Renal cortex interstitium (tissue), 11 donors: Measurements from ENCODE around the gene SMCO2. TPM values are rescaled to one million over a fixed set of nuclear protein-coding genes. Genes with fewer than 3 reads are reported as not detected.

Experiments
- DNase-seq, 11 donors: peaks; one replicate each; pipeline ENCODE4 v3.0.0-alpha.2; 2013; ENCODE audit warnings: low read depth in 9 of 11, low spot score in 4 of 11; ENCODE audit errors: extremely low read depth in 1 of 11
- polyA plus RNA-seq, 3 donors: library from polyadenylated mRNA; unstranded; fragments of 120-200 nt; gene quantifications; one replicate each; pipeline ENCODE4 v1.2.1, GENCODE V29; 2013; ENCODE audit not compliant: insufficient read length in 3 of 3

The SMCO2 gene
- polyA plus RNA-seq, 3 donors = 0.24 to 0.91 (median 0.40) TPM

GRCh38 chr12:27449893-27450534 lies 3.5 kb downstream of the SMCO2 start:
- no peak for DNase-seq

- no peak for DNase-seq
Observed at GRCh38 chr12:27451036-27451825, 4.7 kb downstream of the SMCO2 start.

DNA sequence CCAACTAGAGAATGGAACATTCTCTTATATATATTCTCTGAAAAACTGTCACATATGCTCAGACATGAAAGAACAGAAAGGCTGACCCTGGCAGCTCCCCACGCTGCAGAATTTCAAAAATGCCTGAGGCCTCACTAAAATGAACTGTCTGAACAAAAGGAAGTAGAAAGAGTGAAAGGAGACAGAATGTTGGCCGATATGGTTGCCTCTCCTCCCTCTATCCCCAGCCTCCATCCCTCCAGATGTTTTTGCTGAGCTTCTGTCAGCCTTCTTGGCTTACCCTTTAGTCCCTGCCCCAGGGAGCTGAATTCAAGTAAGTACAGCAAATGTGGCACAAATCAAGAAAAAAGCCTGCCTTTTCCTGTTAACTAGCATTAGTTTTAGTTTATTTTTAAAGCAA lies 6.9 kb downstream of the SMCO2 start:
- DNase-seq = no peak

GRCh38 chr12:27455589-27455988 lies 9.1 kb downstream of the SMCO2 start:
- DNase-seq = no peak

DNA sequence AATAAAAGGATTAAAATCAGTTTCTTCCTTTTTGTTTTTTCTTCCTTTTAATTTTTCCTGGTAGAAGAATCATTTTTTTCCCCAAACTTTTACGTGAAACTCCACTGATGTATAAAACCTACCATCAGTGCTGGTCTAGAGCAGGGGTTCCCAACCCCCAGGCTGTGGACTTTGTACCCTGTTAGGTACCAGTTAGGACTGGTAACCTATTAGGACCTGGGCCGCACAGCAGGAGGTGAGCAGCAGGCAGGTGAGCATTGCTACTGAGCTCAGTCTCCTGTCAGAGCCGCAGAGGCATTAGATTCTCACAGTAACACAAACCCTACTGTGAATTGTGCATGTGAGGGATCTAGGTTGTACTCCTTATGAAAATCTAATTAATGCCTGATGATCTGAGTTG lies 10.1 kb downstream of the SMCO2 start:
- DNase-seq = peak in 1 of 11 donors; percentile 32

- DNase-seq = no peak
Observed at GRCh38 chr12:27460471-27460978, 14.0 kb downstream of the SMCO2 start.

- peak in 3 of 11 donors; percentile 25 to 49 (median 32) for DNase-seq
Observed at GRCh38 chr12:27462151-27462694, 15.7 kb downstream of the SMCO2 start.

DNA sequence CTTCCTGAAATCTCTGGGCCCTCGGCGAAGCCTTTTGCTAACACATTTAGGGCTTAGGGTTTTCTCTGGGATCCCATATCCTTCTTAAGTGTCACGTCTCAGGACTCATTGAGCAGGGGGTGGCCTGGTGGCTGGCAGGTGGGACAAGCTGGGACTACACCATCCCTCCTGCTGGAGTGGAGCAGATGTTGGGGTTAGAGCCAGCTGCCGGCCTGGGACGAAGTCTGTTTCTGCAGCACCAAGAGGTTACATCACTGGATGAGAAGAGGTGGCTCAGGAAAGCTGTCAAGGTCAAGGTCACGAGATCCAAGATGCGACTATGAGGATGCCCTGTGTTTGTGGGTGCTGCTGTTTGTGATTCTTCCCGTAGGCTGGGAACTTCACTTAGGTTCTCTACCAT lies 16.3 kb downstream of the SMCO2 start:
- no peak for DNase-seq

DNA sequence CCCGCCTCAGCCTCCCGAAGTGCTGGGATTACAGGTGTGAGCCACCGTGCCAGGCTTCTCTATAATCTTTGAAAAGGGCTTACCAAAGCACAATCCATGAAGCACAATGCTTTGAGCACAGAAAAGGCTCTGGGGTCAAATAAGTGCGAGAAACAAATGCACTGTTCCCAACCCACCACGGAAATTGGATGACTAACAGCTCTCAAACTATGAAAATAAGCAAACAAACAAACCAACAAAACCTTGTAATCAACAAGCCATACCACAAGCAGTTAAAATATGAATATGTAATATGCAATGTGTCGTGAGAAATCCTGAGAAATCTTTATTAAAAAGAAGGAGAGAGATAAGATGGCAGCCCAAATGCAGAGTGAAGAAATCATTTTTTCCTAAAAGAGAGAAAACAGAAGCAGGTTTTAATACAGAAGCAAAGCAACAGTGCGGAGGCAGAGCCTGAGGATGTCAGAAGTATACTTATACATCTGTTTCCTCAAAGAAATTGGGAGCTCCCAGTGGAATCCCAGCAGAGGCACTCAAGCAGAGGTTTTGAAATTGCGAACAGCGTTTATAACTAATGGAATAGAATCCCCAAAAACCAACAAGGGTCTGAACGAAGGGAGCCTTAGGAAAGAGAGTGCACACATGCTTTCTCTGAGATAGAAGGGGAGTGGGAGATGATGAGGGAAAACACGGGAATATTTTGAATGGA lies 17.1 kb downstream of the SMCO2 start:
- no peak for DNase-seq

GRCh38 chr12:27464220-27464554 lies 17.7 kb downstream of the SMCO2 start:
- peak in 1 of 11 donors; percentile 22 for DNase-seq

DNA sequence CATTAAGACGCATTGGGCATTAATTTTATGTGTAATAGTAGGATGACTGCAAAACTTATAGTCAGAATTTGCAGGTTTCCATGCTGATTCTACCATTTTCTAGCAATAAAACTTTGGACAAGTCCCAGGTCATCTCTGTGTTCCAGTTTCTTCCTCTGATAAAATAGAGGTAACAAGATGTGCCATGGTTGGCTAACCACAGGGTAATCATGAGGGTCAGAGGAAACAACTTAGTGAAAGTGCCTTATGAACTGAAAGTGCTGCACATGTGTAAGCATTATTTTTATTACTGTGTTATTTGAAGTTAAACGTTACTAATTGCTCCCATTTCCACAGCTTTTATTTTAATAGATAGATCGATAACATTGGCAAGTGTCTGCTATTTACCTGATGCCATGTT lies 21.1 kb downstream of the SMCO2 start:
- DNase-seq = no peak

GRCh38 chr12:27468241-27468640 lies 21.7 kb downstream of the SMCO2 start:
- DNase-seq = no peak

DNA sequence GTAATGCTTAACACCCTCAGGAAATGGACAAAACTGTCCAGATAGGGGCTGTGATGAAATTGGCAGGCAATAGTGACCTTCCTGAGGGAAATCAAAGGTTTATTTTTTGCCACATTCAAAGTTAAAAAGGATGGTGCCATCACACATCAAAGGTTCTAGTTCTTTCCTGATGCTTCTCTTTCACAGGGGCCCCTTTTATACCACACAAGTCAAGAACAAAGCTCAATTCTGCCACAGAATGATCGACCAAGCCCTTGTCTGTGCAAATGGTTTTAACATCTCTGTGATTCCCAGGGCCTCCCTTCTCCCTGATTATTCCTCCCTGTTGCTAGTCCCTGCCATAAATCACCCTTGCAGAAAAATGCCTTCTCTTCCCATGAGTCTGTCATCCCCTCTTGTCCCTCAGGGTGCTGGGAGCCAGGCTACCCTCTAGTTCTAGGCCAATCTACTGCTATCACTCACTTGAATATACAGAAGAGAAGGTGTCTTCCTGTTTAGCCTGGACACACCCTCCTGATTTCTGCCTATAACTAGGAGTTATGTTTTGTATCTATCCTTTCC lies 22.7 kb downstream of the SMCO2 start:
- DNase-seq = no peak

DNA sequence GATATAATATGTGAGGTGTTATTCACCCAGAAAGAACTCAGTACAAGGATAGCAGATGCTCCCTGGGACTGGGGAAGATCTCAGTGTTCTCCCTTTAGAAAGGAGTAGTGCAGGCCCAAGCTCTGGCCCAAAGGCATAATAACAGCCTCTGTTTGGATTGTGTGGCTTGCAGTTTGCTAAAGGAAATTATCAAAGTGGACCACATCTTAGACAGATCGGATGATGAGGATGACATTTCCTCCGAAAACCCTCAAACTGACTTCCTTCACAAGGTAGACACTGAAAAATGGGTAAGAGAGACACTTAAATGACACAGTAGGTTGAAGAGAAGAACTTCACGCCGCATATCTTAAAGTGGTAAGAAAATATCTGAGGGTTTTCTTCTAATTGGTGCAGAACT lies 26.1 kb downstream of the SMCO2 start:
- DNase-seq = no peak

- DNase-seq = no peak
Observed at GRCh38 chr12:27474344-27474743, 27.8 kb downstream of the SMCO2 start.

DNA sequence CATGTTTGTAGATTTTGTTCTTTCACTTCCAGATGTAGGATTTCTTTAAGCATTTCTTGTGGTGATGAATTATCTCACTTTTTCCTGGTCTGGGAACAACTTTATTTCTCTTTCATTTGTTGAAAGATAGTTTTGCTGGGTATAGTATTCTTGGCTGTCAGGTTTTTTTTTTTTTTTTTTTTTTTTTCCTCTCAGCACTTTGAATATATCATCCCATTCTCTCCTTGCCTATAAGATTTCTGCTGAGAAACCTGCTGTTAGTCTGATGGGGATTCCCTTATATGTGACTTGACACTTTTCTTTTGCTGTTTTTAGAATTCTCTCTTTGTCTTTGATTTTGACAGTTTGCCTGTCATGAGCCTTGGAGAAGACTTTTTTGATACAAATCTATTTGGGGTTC lies 30.5 kb downstream of the SMCO2 start:
- DNase-seq = no peak

DNA sequence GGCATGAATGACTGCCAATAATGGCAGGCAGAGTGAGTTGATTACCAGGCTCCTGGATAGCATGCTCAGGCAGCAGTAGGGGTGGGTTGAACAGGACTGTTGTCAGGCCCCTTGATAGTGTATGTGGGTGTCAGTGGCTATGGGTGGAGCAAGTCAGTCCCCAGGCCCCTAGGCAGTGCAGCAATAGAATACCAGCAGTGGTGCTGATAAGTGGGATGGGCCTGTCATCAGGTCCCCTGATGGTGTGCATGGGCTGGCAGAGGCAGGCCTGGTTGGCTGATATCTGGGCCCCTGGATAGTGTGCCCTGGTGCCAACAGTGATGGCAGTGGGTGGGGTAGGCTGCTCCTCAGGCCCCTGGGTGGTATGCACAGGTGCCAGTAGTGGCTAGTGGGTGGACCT lies 32.4 kb downstream of the SMCO2 start:
- no peak for DNase-seq

GRCh38 chr12:27480016-27480415 lies 33.5 kb downstream of the SMCO2 start:
- DNase-seq = no peak

DNA sequence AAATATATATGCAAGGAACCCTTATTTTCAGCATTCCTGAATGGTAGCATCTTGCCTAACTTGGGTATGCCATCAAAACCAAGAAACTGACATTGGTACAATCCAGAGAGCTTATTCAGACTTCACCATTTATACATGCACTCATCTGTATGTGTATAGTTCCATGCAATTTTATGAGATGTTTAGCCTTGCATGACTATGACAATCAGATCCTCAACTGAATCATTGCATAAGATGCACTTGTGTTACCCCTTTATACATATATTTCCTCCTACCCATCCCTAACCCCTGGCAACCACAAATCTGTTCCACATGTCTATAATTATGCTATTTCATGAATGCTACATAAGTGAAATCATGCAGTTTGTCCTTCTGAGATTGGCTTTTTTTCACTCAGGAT lies 40.4 kb downstream of the SMCO2 start:
- DNase-seq = no peak

DNA sequence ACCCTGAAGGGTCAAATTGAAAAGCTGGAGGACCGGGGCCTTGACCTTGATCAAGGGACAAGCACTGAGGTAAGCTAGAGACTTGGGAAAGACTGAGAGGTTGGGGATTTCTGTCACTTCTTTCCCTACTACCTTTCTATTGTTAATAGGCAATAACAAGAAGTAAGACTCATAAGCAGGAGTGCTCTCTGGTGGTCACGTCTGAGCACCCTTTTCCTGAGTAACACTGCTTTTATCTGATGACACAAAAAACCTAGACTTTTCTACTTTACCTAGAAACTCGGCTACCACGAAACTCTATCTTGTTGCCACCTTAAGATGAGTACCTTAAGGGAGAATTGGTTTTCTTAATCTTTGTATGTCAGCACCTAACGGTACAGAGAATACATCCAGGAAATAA lies 41.9 kb downstream of the SMCO2 start:
- no peak for DNase-seq
